GM19351 (cell line): Measurements from ENCODE around the gene LIPF.
"Not testable (repeated sequence)": the region's sequence is repeated elsewhere in the genome, so short reads cannot be mapped to it uniquely, and the experiment has no call there.

ENCODE experiments used
- ATAC-seq: cut with Tn5 transposase; IDR thresholded peaks from one replicate; pipeline ENCODE4 v1.9.1; 2021; ENCODE audit warnings: mild to moderate bottlenecking, moderate library complexity; ENCODE audit not compliant: unreplicated experiment

The LIPF gene

GRCh38 chr10:88672041-88672440, 7.8 kb downstream of the LIPF start:
- no peak for ATAC-seq

GRCh38 chr10:88676283-88677060, 12.2 kb downstream of the LIPF start:
- no peak for ATAC-seq

GRCh38 chr10:88680958-88681357, 16.7 kb downstream of the LIPF start:
- no peak for ATAC-seq

DNA sequence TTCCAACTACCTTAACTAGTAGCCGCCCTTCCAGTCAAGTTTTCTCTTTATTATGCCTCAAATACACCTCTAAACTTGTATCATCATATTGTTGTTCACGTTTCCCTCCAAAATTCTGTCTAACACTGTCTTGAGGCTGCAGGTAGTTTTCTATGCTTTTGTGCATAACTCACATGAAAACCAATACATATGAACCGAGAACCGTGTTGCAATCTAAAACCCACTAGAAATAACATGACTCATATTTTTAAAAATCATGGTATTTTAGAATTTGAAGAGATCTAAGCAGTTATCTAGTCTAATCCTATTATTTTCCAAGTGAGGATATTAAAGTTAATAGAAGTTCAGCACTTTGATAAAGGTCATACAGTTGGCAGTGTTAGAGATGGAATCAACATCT, 18.2 kb downstream of the LIPF start:
- no peak for ATAC-seq

GRCh38 chr10:88687853-88688467, 23.7 kb downstream of the LIPF start:
- no peak for ATAC-seq

DNA sequence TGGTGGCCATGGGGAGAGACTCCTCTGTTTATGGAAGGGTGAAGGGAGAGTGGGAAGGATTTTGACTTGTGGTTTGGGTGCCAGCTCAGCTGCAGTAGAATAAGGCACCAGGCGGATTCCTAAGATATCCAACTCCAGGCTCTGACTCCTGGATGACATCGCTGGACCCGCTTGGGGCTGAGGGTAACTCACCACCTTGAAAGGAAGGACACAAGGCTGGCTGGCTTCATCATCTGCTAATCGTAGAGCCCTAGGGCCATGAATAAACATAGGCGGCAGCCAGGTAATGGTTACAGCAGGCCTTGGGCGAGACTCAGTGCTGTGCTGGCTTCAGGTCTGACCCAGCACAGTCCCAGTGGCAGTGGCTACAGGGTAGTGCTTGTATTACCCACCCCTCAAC, 25.1 kb downstream of the LIPF start:
- no peak for ATAC-seq

GRCh38 chr10:88693392-88694020, 29.3 kb downstream of the LIPF start:
- ATAC-seq: no peak

GRCh38 chr10:88702848-88703597, 38.8 kb downstream of the LIPF start:
- ATAC-seq: no peak

GRCh38 chr10:88705958-88706357, 41.7 kb downstream of the LIPF start, which contains the start of gene LIPK:
TSS of gene LIPK (plus strand) at chr10:88706249. CDS start at chr10:88724544, 18,295 bp downstream.
- ATAC-seq: no peak

DNA sequence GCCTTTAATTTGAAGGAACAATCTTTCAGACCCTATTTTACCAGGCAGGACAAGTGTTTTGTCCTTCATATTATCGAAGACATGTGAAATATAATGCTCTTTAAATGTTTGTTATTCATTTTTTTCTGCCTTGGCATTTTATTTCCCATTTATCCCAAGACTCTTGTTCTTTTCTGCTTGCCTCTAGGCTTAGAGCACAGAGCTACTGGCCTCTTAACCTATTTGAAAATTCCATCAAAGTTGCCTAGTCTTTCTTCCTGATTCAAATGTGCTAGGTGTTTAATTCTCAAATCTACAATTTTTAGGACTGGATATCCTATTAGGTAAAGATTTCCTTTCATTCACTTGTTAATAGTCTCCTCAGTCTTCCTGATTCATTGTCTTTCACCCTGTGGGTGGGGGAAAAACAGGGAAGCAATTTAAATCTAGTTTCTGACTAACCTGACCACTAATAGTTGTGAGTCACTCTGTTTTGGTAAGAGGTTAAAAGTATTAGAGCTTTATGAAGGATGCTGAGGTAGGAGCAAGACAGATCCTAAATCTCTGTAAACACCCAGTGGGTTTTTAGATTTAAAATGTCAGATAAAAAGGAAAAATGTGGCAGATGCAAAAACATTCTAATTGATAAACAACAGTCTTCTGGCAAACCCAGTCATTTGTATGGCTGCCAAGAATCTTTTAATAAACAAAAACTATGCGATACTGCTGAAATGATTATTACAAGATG, 43.4 kb downstream of the LIPF start:
- ATAC-seq: peak; percentile 54

- ATAC-seq: not testable (repeated sequence)
Observed at GRCh38 chr10:88709361-88709760, 45.1 kb downstream of the LIPF start.

GRCh38 chr10:88715517-88715916, 51.3 kb downstream of the LIPF start:
- no peak for ATAC-seq

GRCh38 chr10:88721392-88721791, 57.1 kb downstream of the LIPF start:
- ATAC-seq: no peak

DNA sequence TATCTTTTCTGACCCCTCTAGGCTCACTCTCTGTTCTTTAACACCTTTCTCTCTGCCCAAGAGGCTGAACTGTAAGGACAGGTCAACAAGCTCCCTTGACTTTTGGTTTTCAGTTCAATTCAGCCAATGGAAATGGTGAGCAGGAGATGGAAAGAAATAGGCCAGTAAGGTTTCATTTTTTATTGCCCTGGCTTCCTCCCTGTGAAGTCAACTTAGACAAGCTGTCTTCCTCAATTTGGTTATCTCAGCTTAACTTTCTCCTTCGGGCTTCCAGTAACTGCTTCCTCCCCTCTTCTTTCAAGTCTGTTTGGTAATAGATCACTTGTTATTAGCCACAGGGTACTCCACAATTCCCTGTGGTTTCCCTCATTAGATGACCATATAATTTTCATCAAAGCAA, 61.6 kb downstream of the LIPF start:
- no peak for ATAC-seq

GRCh38 chr10:88728107-88728763, 64.0 kb downstream of the LIPF start:
- no peak for ATAC-seq
